Activated CD8-positive, alpha-beta T cell treated with anti-CD3 and anti-CD28 coated beads, Interleukin-2, amount 10 ng/mL, durations not matched to agents 7 days and 5 days (primary cell): ENCODE results near the gene SELENOV. TPM values are rescaled to one million over a fixed set of nuclear protein-coding genes. Genes with fewer than 3 reads are reported as not detected.

ENCODE experiments used
- ATAC-seq: fragments of 150-1000 bp; cut with Tn5 transposase; one replicate; pipeline ENCODE4 v1.10.0; 2021; ENCODE audit warnings: moderate library complexity
- CTCF ChIA-PET: fragments of 350-600 bp; sonication (Branson Sonifier 250); formaldehyde crosslinking; loops from one replicate; lab custom pipeline; 2021; ENCODE audit warnings: antibody characterized with exemption; lab: Charles Lee
- POLR2A ChIA-PET: fragments of 350-600 bp; sonication (Branson Sonifier 250); formaldehyde crosslinking; loops from one replicate; lab custom pipeline; 2021; ENCODE audit warnings: antibody characterized with exemption; lab: Charles Lee
- DNase-seq: peaks from one replicate; pipeline ENCODE4 v3.0.0-alpha.2; 2020
- H3K27ac Mint-ChIP-seq: one replicate; pipeline ENCODE4 v1.8.0; 2021; ENCODE audit warnings: mild to moderate bottlenecking, mixed read lengths
- H3K27me3 Mint-ChIP-seq: one replicate; pipeline ENCODE4 v1.8.0; 2021; ENCODE audit warnings: low read depth, mixed read lengths
- H3K36me3 Mint-ChIP-seq: one replicate; pipeline ENCODE4 v1.8.0; 2021; ENCODE audit warnings: low read depth, mixed read lengths
- H3K4me1 Mint-ChIP-seq: one replicate; pipeline ENCODE4 v1.8.0; 2021; ENCODE audit warnings: low read depth, mixed read lengths
- H3K4me3 Mint-ChIP-seq: one replicate; pipeline ENCODE4 v1.8.0; 2021; ENCODE audit warnings: mild to moderate bottlenecking, mixed read lengths
- H3K9me3 Mint-ChIP-seq: one replicate; pipeline ENCODE4 v1.8.0; 2022; ENCODE audit warnings: mixed read lengths; ENCODE audit not compliant: insufficient read depth
- total RNA-seq, 2 experiments: library from RNA; stranded (reverse); gene quantifications; one replicate each; pipeline ENCODE4 v1.2.3, GENCODE V29; 2021

The SELENOV gene
- total RNA-seq, 2 experiments from 2014 or later = not detected

DNA sequence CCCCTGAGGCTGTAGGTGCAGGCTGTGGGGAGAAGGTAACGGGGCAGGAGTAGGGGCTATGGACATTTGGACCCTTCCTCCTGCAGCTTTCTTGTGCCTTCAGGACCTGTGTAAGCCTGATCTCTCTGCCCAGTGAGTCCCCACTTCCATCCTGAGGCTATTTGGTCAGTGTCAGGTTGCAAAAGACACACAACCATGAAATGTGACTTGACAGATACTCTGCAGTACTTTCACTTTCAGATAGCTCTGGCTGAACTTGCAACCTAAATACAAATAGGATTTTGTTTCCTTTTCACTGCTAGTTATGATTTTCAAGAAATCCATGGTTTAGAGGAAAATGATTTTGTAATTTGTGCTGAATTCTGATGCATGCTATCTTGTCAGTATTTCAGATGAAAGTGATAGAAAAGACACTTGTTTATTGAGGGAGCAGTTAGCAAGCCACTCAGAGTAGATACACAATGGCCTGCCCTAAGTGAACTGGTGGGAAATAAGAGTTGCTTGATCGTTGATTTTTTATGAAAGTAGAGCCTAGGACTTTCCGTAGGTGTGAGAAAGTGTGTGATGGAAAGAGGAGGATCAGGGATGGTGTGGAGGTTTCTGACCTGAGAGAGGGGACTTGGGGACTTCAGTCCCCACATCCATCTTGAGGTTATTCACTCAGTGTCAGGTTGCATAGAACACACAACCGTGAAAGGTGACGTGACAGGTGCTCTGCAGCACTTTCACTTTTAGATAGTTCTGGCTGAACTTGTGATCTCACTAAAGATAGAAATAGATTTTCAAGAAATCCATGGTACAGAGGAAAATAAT lies 43.1 kb downstream of the SELENOV start:
- ATAC-seq = peak; percentile 70
- H3K4me1 Mint-ChIP-seq = peaks cover 27% of the 10 kb centered on the region
- H3K27ac Mint-ChIP-seq = peak overlapping the region; percentile 90
- ChIA-PET POLR2A (interaction anchor here (1.0 kb wide), 1 partner anchor 123 kb away, joined by 3 read pairs; no protein-coding TSS in a partner anchor), CTCF (no interaction called here)
- peak; percentile 31 for DNase-seq
- peaks cover 3% of the 10 kb centered on the region for H3K27me3 Mint-ChIP-seq
- H3K4me3 Mint-ChIP-seq = peak overlapping the region; percentile 55
- no peaks in the 10 kb centered on the region for H3K36me3 Mint-ChIP-seq
- H3K9me3 Mint-ChIP-seq = no peaks in the 10 kb centered on the region

DNA sequence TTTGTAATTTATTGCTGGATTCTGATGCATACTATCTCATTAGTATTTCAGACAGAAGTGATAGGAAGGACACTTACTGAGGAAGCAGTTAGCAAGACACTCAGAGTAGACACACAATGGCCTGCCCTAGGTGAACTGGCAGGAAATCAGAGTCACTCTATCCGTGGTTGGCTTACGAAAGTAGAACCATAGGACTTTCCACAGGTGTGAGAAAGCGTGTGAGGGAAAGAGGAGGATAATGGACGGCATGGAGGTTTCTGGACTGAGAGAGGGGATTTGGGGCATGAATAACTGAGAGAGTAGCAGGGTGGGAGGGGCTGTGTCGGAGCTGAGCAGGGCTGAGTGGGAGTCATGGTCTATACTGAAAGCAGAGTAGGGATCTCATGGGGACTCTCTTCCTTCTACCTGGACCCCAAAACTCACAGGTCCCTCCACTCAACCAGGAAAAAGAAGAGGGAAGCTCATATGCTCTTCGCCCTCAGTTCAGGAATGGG lies 43.7 kb downstream of the SELENOV start:
- peaks cover 3% of the 10 kb centered on the region for H3K27me3 Mint-ChIP-seq
- ChIA-PET CTCF (no interaction called here), POLR2A (no interaction called here)
- H3K9me3 Mint-ChIP-seq = no peaks in the 10 kb centered on the region
- H3K4me1 Mint-ChIP-seq = peaks cover 25% of the 10 kb centered on the region
- peak; percentile 25 for DNase-seq
- H3K36me3 Mint-ChIP-seq = no peaks in the 10 kb centered on the region
- H3K4me3 Mint-ChIP-seq = peak overlapping the region; percentile 55
- peak overlapping the region; percentile 90 for H3K27ac Mint-ChIP-seq
- peak; percentile 79 for ATAC-seq

DNA sequence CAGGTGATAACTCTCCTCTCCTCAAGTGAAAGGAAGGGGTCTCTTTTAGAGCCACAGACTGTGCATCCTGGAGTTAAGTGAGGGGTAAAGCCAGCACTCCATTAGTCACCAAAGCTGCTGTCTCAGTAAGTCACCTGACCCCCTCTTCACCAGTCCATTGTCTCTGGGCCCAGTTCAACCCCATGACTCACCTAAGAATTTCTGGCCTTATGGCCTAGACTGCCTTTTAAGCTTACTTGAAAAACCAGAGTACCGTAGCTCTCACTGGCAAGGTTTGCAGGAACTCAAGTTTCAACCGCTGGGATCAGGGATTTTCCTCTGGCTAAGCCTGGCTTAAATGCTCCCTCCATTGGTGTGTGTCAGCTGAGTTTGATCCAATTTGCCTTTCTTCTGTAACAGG lies 48.5 kb downstream of the SELENOV start:
- H3K9me3 Mint-ChIP-seq = no peaks in the 10 kb centered on the region
- CTCF ChIA-PET = interaction anchor here (4.0 kb wide), 1 partner anchor 11 kb away, joined by 21 read pairs; no protein-coding TSS in a partner anchor
- DNase-seq = no peak
- POLR2A ChIA-PET = no interaction called here
- no peak for ATAC-seq
- peaks cover 11% of the 10 kb centered on the region for H3K27me3 Mint-ChIP-seq
- H3K4me1 Mint-ChIP-seq = peaks cover 11% of the 10 kb centered on the region
- no peak overlapping the region for H3K27ac Mint-ChIP-seq
- no peaks in the 10 kb centered on the region for H3K36me3 Mint-ChIP-seq
- no peak overlapping the region for H3K4me3 Mint-ChIP-seq

DNA sequence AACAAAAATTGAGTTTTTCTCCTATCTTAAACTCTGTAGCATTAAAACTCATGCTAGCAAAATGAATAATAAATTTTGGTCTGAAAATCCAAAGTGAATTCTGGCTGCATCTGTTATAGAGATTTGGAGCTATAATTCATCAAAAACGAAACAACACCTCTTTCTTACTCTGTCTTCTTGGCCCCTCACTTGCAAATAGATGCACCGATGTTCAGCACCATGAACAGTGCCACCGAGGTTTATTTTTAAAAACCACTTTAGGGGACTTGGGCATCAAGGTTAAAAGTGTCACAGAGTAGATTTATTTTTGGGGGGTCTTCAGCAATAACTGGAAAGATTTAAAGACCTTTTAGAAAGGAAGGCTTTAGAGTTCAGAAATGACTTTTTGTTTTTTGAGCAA lies 51.1 kb downstream of the SELENOV start:
- H3K4me3 Mint-ChIP-seq = no peak overlapping the region
- no peaks in the 10 kb centered on the region for H3K4me1 Mint-ChIP-seq
- DNase-seq (no peak), ATAC-seq (no peak)
- no peaks in the 10 kb centered on the region for H3K36me3 Mint-ChIP-seq
- H3K9me3 Mint-ChIP-seq = no peaks in the 10 kb centered on the region
- ChIA-PET CTCF (no interaction called here), POLR2A (no interaction called here)
- H3K27me3 Mint-ChIP-seq = peaks cover 35% of the 10 kb centered on the region
- H3K27ac Mint-ChIP-seq = no peak overlapping the region

DNA sequence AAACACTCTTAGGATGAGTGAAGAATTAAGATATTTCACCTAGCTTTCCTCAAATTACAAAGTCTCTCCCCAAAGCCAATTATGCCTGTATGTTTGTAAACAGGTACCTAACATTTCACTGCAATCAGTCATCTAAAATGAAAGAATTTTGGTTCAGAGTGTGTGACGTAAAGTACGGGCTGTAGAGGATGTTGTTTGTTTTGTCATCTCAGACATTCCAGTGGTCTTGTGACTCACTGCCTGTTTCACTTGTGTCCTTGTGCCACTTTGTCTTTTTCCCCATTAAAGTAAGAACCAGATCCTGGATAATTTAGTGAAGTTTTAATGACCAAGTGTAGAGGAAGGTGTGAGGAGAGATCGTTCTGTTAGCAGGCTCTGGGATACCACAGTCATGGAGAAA lies 53.7 kb downstream of the SELENOV start:
- Mint-ChIP-seq H3K4me3 (no peak overlapping the region), H3K36me3 (no peaks in the 10 kb centered on the region), H3K9me3 (no peaks in the 10 kb centered on the region), H3K27ac (no peak overlapping the region), H3K27me3 (peaks cover 46% of the 10 kb centered on the region), H3K4me1 (no peaks in the 10 kb centered on the region)
- ChIA-PET POLR2A (no interaction called here), CTCF (no interaction called here)
- ATAC-seq = no peak
- no peak for DNase-seq

Other genes with a start within 250 kb of the SELENOV start
- gene IFNL2, start 246.7 kb upstream of the SELENOV start, total RNA-seq = not detected
- gene IFNL1, start 218.7 kb upstream of the SELENOV start, total RNA-seq = under 1 TPM in 1 of 2 experiments, not detected in 1; 0.29 TPM
- 1 to 10 TPM; 8.0 to 8.3 TPM for gene LRFN1, start 194.3 kb upstream of the SELENOV start, total RNA-seq
- 100 to 1,000 TPM; 471 to 482 TPM for gene GMFG, start 179.1 kb upstream of the SELENOV start, total RNA-seq
- gene SAMD4B, start 172.7 kb upstream of the SELENOV start, total RNA-seq = 10 to 100 TPM; 43.7 to 44.5 TPM
- 10 to 100 TPM; 48.2 to 48.9 TPM for gene PAF1, start 124.0 kb upstream of the SELENOV start, total RNA-seq
- 10 to 100 TPM; 32.6 to 39.3 TPM for gene MED29, start 123.8 kb upstream of the SELENOV start, total RNA-seq
- 10 to 100 TPM; 72.4 to 91.4 TPM for gene ZFP36, start 108.3 kb upstream of the SELENOV start, total RNA-seq
- gene PLEKHG2, start 102.5 kb upstream of the SELENOV start, total RNA-seq = 10 to 100 TPM; 64.4 to 68.5 TPM
- gene RPS16, start 79.2 kb upstream of the SELENOV start, total RNA-seq = 1,000 to 10,000 TPM; 2,100 to 2,157 TPM
- gene SUPT5H, start 69.6 kb upstream of the SELENOV start, total RNA-seq = 100 to 1,000 TPM; 144 to 147 TPM
- gene TIMM50, start 34.3 kb upstream of the SELENOV start, total RNA-seq = 10 to 100 TPM; 56.1 to 65.9 TPM
- under 1 TPM; 0.26 to 0.29 TPM for gene DLL3, start 16.2 kb upstream of the SELENOV start, total RNA-seq
- 1 to 10 TPM; 4.1 to 4.3 TPM for gene EID2B, start 17.7 kb downstream of the SELENOV start, total RNA-seq
- 10 to 100 TPM; 18.9 to 19.9 TPM for gene EID2, start 25.0 kb downstream of the SELENOV start, total RNA-seq
- gene LGALS13, start 87.4 kb downstream of the SELENOV start, total RNA-seq = not detected
- not detected for gene LGALS16, start 140.8 kb downstream of the SELENOV start, total RNA-seq
- gene LGALS14, start 189.3 kb downstream of the SELENOV start, total RNA-seq = not detected
- gene CLC, start 222.9 kb downstream of the SELENOV start, total RNA-seq = not detected